ENCODE data around the gene TSPAN10.

Gene TSPAN10

DNA sequence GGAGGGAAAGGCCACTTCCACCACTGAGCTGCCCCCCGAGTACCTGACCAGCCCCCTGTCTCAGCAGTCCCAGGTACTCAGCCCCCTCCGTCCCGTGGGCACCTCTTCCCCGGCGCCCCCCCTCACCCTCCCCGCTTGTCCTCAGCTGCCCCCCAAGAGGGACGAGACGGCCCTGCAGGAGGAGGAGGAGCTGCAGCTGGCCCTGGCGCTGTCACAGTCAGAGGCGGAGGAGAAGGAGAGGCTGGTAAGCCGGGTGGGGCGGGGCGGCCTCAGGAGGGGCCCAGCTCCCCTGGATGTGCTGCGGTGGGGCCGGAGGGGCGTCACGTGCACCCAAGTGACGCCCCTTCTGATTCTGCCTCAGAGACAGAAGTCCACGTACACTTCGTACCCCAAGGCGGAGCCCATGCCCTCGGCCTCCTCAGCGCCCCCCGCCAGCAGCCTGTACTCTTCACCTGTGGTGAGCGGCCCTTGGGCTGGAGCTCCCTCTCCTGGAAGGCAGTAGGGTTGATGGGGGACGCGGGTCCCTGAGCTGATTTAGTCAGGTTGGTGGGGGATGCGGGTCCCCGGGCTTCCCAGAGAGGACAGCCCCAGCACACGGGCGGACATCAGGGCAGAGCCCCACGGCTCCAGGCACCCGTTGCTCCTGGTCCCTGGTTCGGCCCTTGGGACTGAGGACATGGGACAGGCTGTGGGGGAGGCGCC is 56.7 kb downstream of the TSPAN10 start:
- in situ Hi-C loops (cut with MboI; ENCODE audit: low sequenced_read_pairs) = no loop called here
- Histone ChIP-seq H3K4me1 (no peaks in the 10 kb centered on the region), H3K36me3 (replicated peaks) (peaks cover 89% of the 10 kb centered on the region), H3K27me3 (ENCODE audit: low read depth) (no peaks in the 10 kb centered on the region), H3K4me3 (no peak overlapping the region), H3K9me3 (no peaks in the 10 kb centered on the region)
- no peak for DNase-seq (ENCODE audit: low spot score in 2 of 2)

DNA sequence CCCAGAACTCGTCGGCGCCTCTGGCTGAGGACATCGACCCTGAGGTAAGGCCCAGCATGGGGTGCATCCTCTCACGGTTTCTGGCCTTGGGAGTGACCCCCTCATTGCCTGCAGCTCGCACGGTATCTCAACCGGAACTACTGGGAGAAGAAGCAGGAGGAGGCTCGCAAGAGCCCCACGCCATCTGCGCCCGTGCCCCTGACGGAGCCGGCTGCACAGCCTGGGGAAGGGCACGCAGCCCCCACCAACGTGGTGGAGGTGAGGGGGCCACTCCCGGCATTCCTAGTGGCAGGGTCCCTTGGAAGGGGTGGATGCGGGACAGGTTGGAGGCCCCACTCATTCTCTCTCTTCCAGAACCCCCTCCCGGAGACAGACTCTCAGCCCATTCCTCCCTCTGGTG is 57.8 kb downstream of the TSPAN10 start:
- in situ Hi-C loops (cut with MboI; ENCODE audit: low sequenced_read_pairs) = no loop called here
- Histone ChIP-seq H3K9me3 (no peaks in the 10 kb centered on the region), H3K4me1 (no peaks in the 10 kb centered on the region), H3K4me3 (no peak overlapping the region), H3K36me3 (replicated peaks) (peaks cover 91% of the 10 kb centered on the region), H3K27me3 (ENCODE audit: low read depth) (no peaks in the 10 kb centered on the region)
- no peak for DNase-seq (ENCODE audit: low spot score in 2 of 2)

DNA sequence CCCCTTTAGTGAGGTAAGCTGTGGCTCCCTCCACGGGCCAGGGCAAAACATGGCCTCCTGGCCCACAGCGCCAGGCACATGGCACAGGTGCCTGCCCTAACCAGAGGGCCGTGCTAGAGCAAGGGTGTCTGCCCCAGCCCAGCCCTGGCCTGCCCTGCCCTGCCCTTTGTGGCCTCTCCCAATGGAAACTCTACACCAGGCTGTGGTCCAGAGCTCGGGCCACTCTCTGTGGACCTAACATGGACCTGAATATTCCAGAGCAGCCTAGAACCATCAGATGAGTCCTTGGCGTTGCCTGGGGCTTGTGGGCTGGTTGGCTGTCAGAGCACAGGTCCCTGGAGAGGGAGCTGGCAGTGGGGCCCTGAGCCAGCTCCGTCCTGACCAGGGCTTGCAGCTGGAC is 58.2 kb downstream of the TSPAN10 start:
- in situ Hi-C loops (cut with MboI; ENCODE audit: low sequenced_read_pairs) = no loop called here
- H3K36me3 ChIP-seq (replicated peaks) = peaks cover 89% of the 10 kb centered on the region

DNA sequence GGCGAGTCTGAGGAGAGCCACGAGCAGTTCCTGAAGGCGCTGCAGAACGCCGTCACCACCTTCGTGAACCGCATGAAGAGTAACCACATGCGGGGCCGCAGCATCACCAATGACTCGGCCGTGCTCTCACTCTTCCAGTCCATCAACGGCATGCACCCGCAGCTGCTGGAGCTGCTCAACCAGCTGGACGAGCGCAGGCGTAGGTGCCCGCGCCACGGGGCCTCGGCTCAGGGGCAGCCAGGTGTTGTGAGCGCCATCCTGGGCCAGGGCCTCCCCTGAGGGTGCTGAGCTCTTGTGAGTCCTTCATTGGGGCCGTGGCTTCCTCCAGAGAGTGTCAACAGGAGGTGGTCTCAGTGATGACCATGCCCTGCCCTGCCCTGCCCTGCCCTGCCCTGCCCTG is 58.8 kb downstream of the TSPAN10 start:
- no peak for DNase-seq (ENCODE audit: low spot score in 2 of 2)
- H3K4me3 ChIP-seq = no peak overlapping the region
- peaks cover 86% of the 10 kb centered on the region for H3K36me3 ChIP-seq (replicated peaks)
- no peaks in the 10 kb centered on the region for H3K27me3 ChIP-seq (ENCODE audit: low read depth)
- H3K9me3 ChIP-seq = no peaks in the 10 kb centered on the region
- in situ Hi-C loops (cut with MboI; ENCODE audit: low sequenced_read_pairs) = no loop called here
- H3K4me1 ChIP-seq = no peaks in the 10 kb centered on the region; the same call in none of the 2 replicates

More for the DNA sequence above, 58.2 kb downstream of the TSPAN10 start:
- H3K4me3 ChIP-seq = no peak overlapping the region
- no peaks in the 10 kb centered on the region for H3K4me1 ChIP-seq
- no peaks in the 10 kb centered on the region for H3K9me3 ChIP-seq
- H3K27me3 ChIP-seq (ENCODE audit: low read depth) = no peaks in the 10 kb centered on the region
- no peak for DNase-seq (ENCODE audit: low spot score in 2 of 2)

DNA sequence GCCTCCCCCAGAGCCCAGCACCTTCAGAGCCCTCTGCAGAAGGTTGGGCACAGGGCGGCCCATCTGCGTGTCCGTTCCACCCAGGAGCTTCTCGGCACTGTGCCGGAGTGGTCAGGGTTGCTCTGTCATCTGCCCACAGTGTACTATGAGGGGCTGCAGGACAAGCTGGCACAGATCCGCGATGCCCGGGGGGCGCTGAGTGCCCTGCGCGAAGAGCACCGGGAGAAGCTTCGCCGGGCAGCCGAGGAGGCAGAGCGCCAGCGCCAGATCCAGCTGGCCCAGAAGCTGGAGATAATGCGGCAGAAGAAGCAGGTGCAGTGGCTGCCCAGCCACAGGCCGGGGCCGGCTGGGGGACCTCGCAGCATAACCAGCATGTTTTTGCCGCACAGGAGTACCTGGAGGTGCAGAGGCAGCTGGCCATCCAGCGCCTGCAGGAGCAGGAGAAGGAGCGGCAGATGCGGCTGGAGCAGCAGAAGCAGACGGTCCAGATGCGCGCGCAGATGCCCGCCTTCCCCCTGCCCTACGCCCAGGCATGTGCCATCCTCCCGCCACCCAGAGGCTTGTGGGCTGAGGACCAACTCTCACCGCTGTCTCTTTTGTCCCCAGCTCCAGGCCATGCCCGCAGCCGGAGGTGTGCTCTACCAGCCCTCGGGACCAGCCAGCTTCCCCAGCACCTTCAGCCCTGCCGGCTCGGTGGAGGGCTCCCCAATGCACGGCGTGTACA is 59.4 kb downstream of the TSPAN10 start:
- Histone ChIP-seq H3K4me1 (peaks cover 3% of the 10 kb centered on the region), H3K4me3 (no peak overlapping the region), H3K9me3 (no peaks in the 10 kb centered on the region), H3K36me3 (replicated peaks) (peaks cover 88% of the 10 kb centered on the region), H3K27me3 (ENCODE audit: low read depth) (no peaks in the 10 kb centered on the region)
- no peak for DNase-seq (ENCODE audit: low spot score in 2 of 2)
- in situ Hi-C loops (cut with MboI; ENCODE audit: low sequenced_read_pairs) = no loop called here

DNA sequence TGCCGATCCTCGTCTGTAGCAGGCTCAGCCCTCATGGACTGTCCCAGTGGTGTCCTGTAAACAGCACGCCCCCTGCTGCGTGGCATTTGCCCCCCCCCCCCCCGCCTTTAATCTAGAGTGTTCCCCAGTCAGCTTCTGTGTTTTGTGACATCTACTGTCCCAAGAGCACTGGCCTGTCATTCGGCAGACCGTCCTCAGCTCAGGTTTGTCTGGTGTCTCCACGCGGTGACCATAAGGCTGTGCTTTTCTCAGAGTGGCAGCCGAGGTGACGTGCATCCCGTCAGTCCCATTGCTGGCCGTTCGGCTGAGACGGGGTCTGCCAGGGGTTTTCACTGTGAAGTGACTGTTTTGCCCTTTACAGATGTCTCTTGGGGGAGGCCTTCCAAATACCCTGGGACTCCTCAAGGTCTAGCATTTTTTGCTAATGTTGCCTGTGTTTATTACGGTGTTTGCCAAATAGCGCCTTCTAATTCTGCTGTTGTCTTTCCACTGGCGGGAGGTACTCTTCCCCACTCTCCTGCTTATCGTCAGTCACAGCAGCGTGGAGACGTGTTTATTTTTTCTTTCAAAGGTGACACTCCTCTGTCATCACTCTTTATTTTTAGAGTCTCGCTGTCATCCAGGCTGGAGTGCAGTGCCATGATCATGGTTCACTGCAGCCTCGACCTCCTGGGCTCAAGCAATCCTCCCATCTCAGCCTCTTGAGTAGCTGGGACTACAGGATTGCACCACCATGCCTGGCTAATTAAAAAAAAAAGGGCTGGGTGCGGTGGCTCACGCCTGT is 60.5 kb downstream of the TSPAN10 start:
- in situ Hi-C loops (cut with MboI; ENCODE audit: low sequenced_read_pairs) = no loop called here
- Histone ChIP-seq H3K4me1 (peaks cover 8% of the 10 kb centered on the region), H3K36me3 (replicated peaks) (peaks cover 87% of the 10 kb centered on the region), H3K4me3 (no peak overlapping the region), H3K27me3 (ENCODE audit: low read depth) (no peaks in the 10 kb centered on the region), H3K9me3 (no peaks in the 10 kb centered on the region)
- no peak for DNase-seq (ENCODE audit: low spot score in 2 of 2)

Measured in HAP-1 (cell line).